ENCODE data around the gene MIDN.

The MIDN gene

DNA sequence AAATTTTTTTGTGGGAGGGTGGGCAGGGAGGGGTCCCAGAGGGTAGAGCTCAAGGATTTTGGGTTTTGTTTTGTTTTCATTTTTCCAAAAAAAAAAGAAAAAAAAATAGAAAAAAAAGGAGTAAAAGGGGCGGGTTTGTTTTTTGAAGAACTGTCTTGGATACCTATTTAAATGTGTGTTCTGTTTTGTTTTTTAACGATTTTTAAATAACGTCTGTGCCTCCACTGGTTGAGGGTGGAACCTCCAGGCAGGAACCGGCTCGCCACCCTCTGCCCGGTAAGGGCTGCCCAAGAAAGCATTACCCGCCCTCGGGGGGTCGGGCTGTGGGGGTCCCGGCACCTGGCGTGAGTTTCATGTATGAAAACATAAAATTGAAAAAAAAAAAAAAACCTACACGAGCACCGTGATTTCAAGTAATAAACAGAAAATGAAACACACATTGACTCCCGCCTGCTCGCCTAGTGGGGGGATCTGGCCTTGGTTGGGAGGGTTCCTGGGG is 10.4 kb downstream of the MIDN start:
- H3F3A ChIP-seq (ENCODE audit: control insufficient read depth, insufficient read depth), result peaks cover 47% of the 10 kb centered on the region
- peaks cover 58% of the 10 kb centered on the region for H3K36me3 ChIP-seq (ENCODE audit: control insufficient read depth, low read length)
- no peaks in the 10 kb centered on the region for H3K9me3 ChIP-seq (ENCODE audit: control insufficient read depth, insufficient read depth, low read length)
- H3K4me2 ChIP-seq (ENCODE audit: low read length), result peak overlapping the region; percentile 98
- H3K27me3 ChIP-seq (ENCODE audit: control insufficient read depth, low read length), result no peaks in the 10 kb centered on the region
- H4K20me1 ChIP-seq (ENCODE audit: control insufficient read depth, insufficient read depth, low read depth, low read length), result peaks cover 6% of the 10 kb centered on the region; the same call in 1 of the 2 replicates
- H3K27ac ChIP-seq (ENCODE audit: low read depth, low read length), result peak overlapping the region; percentile 85
- no peaks in the 10 kb centered on the region for H3K9me2 ChIP-seq (replicated peaks; ENCODE audit: control insufficient read depth, low read length)
- peaks cover 85% of the 10 kb centered on the region for H3K4me1 ChIP-seq (ENCODE audit: control insufficient read depth, low read length)
- peak overlapping the region; percentile 77 for H3K4me3 ChIP-seq (ENCODE audit: low read length)
- TF ChIP-seq, protein P1, sequence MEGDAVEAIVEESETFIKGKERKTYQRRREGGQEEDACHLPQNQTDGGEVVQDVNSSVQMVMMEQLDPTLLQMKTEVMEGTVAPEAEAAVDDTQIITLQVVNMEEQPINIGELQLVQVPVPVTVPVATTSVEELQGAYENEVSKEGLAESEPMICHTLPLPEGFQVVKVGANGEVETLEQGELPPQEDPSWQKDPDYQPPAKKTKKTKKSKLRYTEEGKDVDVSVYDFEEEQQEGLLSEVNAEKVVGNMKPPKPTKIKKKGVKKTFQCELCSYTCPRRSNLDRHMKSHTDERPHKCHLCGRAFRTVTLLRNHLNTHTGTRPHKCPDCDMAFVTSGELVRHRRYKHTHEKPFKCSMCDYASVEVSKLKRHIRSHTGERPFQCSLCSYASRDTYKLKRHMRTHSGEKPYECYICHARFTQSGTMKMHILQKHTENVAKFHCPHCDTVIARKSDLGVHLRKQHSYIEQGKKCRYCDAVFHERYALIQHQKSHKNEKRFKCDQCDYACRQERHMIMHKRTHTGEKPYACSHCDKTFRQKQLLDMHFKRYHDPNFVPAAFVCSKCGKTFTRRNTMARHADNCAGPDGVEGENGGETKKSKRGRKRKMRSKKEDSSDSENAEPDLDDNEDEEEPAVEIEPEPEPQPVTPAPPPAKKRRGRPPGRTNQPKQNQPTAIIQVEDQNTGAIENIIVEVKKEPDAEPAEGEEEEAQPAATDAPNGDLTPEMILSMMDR (IDR thresholded peaks at IDR 0.05; ENCODE audit: low read depth, low read length, poor library complexity, severe bottlenecking), result no peak
- TF ChIP-seq EZH2phosphoT487 (IDR thresholded peaks at IDR 0.05; ENCODE audit: borderline replicate concordance, low read length), result no peak
- H3K79me2 ChIP-seq (ENCODE audit: control insufficient read depth, low read length), result peaks cover 51% of the 10 kb centered on the region

DNA sequence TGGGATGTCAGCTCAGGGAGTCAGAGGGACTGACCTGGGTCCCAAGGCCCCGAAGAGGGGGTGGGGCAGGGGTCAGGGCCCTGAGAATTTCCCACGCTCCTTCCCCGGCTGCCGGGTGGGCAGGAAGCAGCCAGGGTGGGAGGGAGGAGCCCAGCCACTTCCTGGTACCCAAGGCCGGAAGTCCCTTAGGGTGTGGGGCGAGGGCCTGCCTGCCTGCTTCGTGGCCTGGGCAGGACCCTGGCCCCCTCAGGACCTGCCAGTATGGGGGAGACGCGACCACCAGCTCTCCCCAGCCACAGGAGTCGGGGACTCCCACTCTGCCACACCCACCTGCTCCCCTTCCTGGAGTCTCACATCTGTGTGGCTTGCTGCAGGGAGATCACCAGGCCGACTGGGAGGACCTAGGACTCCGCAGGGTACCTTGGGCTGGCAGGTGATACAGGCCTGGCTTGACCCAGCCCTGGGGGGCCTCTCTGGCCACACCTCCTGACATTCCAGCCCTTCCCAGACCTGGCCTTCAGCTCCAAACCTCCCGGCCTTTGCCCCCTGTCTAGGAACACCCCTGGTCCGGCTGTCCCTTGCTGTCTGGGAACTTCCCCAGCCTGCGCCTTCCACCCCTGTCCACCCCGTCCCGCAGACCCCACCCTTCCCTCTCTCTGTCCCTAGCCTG is 11.0 kb downstream of the MIDN start:
- peak overlapping the region; percentile 85 for H3K27ac ChIP-seq (ENCODE audit: low read depth, low read length)
- peak overlapping the region; percentile 77 for H3K4me3 ChIP-seq (ENCODE audit: low read length)
- H3K4me1 ChIP-seq (ENCODE audit: control insufficient read depth, low read length), result peaks cover 85% of the 10 kb centered on the region
- H4K20me1 ChIP-seq (ENCODE audit: control insufficient read depth, insufficient read depth, low read depth, low read length), result peaks cover 2% of the 10 kb centered on the region; the same call in 1 of the 2 replicates
- TF ChIP-seq, protein P1 (IDR thresholded peaks at IDR 0.05; ENCODE audit: low read depth, low read length, poor library complexity, severe bottlenecking), result no peak
- no peak for TF ChIP-seq EZH2phosphoT487 (IDR thresholded peaks at IDR 0.05; ENCODE audit: borderline replicate concordance, low read length)
- H3K79me2 ChIP-seq (ENCODE audit: control insufficient read depth, low read length), result peaks cover 45% of the 10 kb centered on the region
- peak overlapping the region; percentile 98 for H3K4me2 ChIP-seq (ENCODE audit: low read length)
- H3K36me3 ChIP-seq (ENCODE audit: control insufficient read depth, low read length), result peaks cover 55% of the 10 kb centered on the region
- no peaks in the 10 kb centered on the region for H3K9me2 ChIP-seq (replicated peaks; ENCODE audit: control insufficient read depth, low read length)
- peaks cover 51% of the 10 kb centered on the region for H3F3A ChIP-seq (ENCODE audit: control insufficient read depth, insufficient read depth)
- H3K9me3 ChIP-seq (ENCODE audit: control insufficient read depth, insufficient read depth, low read length), result no peaks in the 10 kb centered on the region
- no peaks in the 10 kb centered on the region for H3K27me3 ChIP-seq (ENCODE audit: control insufficient read depth, low read length)

DNA sequence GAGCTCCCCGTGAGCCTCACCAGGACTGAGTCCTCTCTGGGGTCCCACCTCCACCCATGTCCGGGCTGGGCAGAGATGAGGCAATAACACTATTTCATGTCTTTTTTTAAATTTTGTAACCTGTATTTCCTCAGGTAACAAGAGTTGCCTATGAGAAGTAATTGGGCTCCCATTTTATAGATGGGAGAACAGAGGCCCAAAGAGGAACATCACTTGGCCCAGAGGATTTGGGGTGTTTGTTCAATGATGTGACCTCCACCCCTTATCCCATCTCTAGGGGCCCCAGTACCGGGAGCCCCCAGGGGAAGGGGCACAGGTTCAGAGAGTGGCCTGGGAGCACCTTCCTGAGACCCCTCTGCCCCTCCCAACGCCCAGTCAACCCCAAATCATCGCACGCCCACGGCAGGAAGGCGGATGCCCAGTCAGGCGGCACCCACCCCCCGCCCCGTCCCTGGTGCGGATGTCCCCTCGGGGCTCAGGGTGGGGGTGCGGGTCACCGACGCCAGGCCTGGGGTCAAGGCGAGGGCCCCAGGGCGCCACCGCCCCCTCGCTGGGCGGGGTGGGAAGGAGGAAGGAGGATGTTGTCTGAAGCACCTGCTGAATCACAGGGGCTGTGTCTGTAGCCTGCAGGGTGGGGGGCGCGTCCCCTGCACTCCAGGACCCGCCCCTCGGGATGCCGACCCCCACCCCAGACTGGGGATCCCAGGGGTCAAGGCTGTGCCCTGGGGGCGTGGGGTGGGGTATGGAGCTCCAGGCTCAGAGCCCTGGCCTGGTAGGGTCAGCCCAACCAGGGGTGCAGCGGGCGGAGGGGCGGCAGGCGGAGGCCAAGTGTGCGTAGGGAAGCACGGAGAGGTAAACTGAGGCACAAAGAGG is 11.7 kb downstream of the MIDN start:
- Histone ChIP-seq H4K20me1 (ENCODE audit: control insufficient read depth, insufficient read depth, low read depth, low read length) (no peaks in the 10 kb centered on the region), H3K4me1 (ENCODE audit: control insufficient read depth, low read length) (peaks cover 85% of the 10 kb centered on the region)

More for the DNA sequence above, 11.7 kb downstream of the MIDN start:
- Histone ChIP-seq H3K9me2 (replicated peaks; ENCODE audit: control insufficient read depth, low read length) (no peaks in the 10 kb centered on the region), H3K9me3 (ENCODE audit: control insufficient read depth, insufficient read depth, low read length) (no peaks in the 10 kb centered on the region), H3F3A (ENCODE audit: control insufficient read depth, insufficient read depth) (peaks cover 58% of the 10 kb centered on the region), H3K36me3 (ENCODE audit: control insufficient read depth, low read length) (peaks cover 50% of the 10 kb centered on the region), H3K4me3 (ENCODE audit: low read length) (peak overlapping the region; percentile 77), H3K4me2 (ENCODE audit: low read length) (peak overlapping the region; percentile 98), H3K27me3 (ENCODE audit: control insufficient read depth, low read length) (no peaks in the 10 kb centered on the region), H3K79me2 (ENCODE audit: control insufficient read depth, low read length) (peaks cover 38% of the 10 kb centered on the region), H3K27ac (ENCODE audit: low read depth, low read length) (peak overlapping the region; percentile 85)
- no peak for TF ChIP-seq EZH2phosphoT487 (IDR thresholded peaks at IDR 0.05; ENCODE audit: borderline replicate concordance, low read length)
- TF ChIP-seq, protein P1 (IDR thresholded peaks at IDR 0.05; ENCODE audit: low read depth, low read length, poor library complexity, severe bottlenecking), result no peak
